Measurements from ENCODE around the gene ZNF683.

ZNF683 gene

GRCh38 chr1:26357121-26357602, 15.4 kb downstream of the ZNF683 start:
- no peak for DNase-seq

DNA sequence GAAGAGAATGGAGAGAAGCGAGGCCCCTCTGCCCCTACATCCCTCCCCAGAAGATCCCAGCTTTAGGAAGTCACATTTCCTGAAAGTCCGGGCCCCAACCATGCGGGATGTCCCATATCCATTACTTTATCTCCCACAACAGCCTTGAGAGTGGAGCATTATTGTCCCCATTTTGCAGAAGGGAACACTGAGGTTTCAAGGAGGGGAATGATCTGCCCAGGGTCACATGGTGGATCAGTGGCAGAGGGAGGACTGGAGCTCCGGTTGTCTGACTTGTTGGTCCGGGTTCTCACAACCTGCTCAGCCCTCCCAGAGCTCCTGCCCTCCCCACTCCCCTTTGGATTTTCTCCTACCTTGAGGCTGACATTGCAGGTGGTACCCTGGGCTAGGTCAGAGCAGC, 16.4 kb downstream of the ZNF683 start:
- no peak for DNase-seq

GRCh38 chr1:26354972-26355371, 17.6 kb downstream of the ZNF683 start:
- no peak for DNase-seq

DNA sequence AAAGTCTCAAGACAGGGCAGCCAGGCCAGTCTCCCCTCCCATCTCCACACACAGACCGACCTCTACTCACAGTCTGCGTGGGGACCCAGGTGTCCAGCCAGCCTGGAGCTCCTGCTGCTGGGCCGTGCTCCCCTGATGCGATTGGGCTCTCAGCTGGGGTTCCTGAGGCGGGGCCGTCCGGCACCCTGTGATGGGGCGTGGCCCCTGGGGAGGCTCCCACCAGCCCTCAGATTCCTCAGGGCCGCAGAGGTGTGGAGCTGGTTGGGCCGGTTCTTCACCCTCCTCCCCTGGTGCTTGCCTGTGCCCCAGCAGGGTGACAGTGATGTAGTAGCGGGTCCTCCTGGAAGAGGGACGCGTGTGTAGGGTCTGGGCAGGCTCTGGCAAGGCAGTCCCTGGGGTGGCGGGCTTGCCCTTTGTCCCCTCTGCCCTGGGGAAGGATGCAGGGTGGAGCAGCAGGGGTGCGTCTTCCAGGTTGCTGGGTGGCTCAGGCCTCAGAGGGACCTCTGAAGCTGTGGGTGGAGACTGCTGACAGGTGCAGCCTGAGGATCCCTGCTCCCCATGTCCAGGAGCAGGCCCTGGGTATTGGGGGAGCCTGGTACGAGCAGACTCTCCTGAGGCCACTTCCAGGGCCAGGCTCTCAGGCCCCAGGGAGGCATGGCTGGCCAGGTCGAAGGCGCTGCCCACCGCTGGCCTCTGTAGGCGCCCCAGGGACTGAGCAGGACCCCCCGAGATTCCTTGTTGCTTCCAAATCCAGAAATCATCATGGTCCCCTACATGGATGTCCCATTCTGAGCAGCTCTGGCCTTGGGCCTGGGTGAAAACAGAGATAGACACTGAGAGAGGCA, 18.4 kb downstream of the ZNF683 start, which contains the start of gene CRYBG2:
CRYBG2 (minus strand) TSS at position 155 of the 845 bp plus-strand sequence. CDS start 7,473 bp downstream, outside the sequence.
- DNase-seq, result no peak

GRCh38 chr1:26353210-26353859, 19.2 kb downstream of the ZNF683 start:
- no peak for DNase-seq

- DNase-seq, result no peak
Measured at GRCh38 chr1:26352338-26352679, 20.2 kb downstream of the ZNF683 start.

GRCh38 chr1:26351590-26352337, 20.8 kb downstream of the ZNF683 start:
- no peak for DNase-seq

DNA sequence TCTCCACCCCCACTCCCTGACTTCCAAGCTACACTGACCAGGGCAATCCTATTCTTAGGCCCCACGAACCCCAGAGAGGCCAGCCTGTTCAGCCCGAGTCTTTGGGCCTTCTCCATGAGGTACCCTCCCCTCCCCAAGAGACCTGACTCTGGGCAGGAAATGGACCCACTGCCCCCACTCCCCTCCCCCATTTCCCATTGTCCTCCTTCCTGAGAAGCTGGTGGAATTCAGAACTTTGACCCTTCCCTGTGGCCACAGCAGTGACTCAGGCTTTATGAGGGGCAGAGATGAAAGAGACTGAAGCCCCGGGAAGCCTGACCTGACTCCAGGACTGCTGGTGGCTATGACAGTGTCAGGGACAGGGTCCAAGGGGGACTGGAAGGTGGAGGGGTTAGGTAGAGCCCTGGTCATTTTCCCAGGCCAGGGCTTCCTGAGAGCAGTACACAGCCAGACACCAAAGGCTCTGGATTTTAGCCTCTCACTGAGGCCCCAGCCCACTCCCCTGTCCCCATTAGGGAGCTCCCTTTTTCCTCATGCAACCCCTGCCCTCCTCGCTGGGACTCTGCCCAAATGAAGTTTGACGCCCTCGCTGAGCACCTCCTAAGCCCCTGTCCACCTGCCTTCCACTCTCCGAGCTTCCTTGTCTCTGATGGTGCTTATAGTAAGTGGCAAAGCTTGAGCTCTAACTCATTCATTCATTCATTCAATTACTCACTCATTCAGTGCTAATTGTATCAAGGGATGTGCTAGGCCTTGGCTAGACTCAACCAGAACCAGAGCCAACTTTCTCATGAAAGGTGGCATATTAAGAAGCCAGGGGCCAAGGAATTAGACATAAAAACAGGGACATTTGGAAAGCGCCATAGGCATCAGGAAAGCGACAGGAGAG, 21.6 kb downstream of the ZNF683 start:
- DNase-seq, result no peak

- no peak for DNase-seq
Measured at GRCh38 chr1:26350343-26350700, 22.2 kb downstream of the ZNF683 start.

DNA sequence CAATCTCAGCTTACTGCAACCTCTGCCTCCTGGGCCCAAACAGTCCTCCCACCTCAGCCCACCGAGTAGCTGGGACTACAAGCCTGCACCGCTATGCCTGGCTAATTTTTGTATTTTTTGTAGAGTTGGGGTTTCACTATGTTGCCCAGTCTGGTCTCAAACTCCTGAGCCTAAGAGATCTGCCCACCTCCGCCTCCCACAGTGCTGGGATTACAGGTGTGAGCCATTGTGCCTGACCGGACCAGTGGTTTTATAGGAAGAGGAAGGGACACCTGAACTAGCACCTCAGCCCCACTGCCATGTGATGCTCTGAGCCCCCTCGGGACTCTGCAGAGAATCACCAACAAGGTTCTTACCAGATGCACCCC, 22.7 kb downstream of the ZNF683 start:
- DNase-seq, result no peak

DNA sequence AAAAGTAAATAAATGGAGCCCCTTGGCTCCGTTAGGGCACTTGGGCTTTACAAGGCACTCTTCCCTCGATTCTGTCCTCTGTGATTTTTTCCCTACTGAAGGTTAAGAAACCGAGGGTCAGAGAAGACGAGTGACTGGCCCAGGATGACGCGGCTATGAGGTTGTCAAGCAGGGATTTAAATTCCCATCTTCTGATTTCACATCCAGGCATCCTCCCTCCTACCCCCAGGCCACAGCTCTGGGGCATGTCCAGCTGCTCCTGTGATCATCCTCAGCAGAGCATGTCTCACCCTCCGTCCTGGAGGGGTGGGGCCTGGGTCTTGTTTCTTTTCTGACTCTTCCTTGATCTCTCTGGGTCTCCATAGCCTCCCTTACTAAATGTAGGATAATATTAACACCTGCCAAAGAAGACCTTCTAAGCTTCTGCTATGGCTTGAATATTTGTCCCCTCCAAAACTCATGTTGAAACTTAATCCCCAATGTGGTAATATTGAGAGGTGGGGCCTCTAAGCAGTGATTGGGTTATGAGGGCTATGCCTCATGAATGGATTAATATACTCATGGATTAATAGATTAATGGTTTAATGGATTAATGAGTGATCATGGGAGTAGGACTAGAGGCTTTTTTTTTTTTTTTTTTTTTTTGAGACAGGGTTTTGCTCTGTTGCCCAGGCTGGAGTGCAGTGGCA, 23.2 kb downstream of the ZNF683 start:
- no peak for DNase-seq

DNA sequence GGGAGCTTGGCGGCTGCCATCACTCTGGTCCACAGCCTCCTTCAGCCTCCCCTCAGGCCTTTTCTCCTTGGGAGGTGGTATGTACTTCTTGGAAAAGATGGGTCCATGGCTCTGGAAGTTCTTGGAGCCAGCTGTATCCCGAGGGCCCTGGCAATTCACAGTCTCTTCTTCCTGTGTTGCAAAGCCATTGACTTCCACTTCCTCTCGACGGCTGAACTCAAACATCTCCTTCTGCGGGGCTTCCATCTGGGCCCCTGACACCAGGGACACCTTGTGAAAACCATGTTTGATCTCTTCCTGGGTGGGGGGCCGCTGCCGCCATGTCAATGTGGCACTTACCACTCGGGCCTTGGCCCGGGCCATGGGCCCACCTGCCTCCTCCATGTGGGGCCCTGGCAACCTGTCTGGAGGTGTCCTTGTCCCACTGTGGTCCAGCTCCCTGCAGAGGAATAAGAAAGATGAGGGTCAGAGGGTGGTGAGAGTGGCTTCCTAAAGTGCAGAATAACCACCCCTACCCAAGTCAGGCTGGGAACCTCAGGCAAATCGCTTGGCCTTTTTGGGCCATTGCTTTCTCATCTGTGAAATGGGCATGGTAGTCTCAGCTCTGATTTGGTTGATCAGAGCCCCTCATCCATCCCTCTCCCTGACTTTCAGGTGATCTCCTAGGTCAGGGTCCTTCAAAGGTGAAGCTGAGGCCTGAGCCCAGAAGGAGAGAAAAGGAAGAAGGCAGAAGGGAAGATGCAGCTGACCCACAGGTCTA, 26.1 kb downstream of the ZNF683 start:
- DNase-seq, result no peak

DNA sequence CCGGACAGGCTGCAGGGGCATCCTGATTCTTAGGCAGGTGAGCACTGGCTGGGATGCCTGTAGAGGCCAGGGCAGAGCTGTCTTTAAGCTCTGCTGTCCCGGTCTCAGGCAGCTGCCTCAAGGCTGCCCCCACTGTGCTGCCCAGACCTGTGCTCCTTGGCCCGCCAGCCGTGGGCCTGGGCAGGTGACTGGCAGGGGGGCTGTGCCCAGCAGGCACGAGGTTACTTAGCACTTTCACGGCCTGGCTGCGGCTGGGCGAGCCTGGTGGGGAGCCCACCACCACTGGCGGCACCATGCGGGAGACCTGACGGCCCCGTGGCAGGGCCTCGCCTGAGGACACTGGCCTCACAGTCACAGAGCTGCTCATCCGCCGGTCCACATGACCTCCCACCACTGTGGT, 26.8 kb downstream of the ZNF683 start:
- DNase-seq, result no peak

DNA sequence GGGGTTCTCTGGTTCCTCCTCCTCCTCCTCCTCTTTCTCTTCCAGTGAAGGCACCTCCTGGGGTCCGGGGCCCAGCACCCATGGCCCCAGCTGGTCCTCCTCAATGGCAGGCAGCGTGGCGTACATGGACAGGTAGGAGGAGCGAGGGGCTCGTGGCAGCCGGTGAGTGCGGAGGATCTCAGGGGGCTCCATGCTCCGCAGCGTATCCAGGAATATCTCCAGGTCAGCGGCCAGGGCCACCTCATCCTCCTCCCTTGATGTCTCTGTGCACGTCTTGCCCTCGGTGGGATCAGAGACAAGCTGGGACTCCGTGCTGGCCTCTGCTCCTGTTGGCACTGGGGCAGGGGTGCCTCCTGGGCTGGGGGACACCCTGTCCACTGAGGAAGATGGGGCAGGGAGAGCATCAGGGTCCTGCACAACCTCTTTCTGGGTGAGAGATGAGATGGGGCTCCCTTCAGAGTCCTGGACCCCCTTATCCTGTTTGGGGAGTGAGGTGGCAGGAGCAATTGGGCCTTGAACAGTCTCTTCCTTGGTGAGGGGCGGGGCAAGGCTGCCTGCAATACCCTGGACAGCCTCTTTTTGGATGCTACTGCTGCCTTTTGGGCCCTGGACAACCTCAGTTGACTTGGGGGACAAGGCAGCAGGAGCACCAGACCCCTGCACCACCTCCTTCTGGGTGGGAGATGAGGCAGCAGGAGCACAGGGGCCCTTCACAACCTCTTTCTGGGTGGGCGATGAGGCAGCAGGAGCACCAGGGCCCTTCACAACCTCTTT, 28.2 kb downstream of the ZNF683 start:
- no peak for DNase-seq

DNA sequence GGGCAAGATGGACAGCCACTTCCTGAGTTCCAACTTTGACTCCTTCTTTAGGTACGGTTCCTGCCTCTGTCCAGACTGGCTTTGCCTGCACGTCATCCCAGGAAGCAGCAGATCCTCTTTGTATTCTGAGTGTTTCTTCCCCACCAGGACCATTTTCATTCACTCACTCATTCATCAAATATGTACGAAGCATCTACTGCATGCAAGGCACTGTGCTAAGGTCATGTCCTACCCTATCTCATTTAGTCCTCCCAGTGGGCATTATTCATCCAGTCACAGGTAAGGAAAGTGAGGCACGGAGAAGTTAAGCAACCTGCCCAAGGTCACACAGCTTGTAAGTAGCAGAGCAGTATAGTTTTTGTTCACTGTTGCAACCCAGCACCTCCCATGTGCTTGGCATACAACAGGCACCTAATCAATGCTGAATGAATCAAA, 32.5 kb downstream of the ZNF683 start:
- DNase-seq, result no peak

DNA sequence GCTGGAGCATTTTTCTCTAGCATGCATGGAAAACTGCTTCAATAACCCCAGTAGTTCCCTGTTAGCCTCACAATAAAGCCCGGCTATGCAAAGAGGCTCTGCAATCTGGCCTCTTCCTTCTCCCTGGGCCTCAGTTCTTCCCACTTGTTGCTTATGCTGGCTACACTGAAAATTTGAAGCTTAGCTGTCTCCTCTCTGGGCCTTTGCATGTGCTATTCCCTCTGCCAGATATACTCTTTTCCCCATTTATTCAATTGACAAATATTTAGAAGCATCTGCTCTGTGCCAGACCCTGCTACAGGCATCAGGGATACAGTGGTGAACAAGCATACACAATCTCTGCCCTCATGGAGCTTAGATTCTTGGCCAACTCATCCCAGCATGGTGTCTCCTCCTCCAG, 33.9 kb downstream of the ZNF683 start:
- DNase-seq, result no peak

DNA sequence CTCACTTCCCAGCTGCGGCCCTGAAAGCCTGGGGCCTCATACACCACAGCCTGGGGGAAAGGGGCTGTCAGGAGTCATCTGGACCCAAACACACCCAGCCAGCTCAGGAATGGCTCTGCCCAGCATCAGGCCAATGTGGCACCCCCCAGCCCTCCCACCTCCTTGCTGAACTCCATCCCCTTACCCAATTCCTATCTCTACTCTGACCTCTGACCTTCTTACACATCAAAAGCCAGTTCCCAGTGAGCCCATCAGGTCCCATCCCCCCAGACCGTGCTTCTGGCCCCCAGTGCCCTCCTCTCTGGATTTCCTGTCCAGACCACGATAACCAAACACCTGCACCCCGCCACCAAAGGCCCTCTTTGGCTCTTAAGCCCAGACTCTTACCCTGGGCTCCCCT, 34.9 kb downstream of the ZNF683 start:
- no peak for DNase-seq

DNA sequence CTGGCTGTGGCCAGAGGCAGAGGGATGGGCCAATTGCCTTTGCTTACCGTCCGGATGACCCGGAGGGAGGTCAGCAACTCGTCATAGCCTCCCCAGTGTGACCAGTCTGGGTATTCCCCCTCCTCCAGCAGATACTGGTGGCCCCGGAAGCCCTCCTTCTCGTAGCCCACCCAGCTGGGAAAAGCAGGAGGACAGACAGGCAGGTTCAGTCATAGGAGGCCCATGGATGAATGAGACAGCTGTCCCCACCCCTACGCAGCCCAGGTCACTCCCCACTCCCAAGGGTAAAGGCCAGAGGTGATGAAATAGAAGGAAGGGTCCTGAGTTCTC, 35.4 kb downstream of the ZNF683 start:
- no peak for DNase-seq

- peak; percentile 71 for DNase-seq
Measured at GRCh38 chr1:26336477-26337205, 35.9 kb downstream of the ZNF683 start.

All from NCI-H774 (cell line).